Muscle of back (tissue), 11 donors: Measurements from ENCODE around the gene PCSK5. TPM values are rescaled to one million over a fixed set of nuclear protein-coding genes. Genes with fewer than 3 reads are reported as not detected.
"Not testable (repeated sequence)": the region's sequence is repeated elsewhere in the genome, so short reads cannot be mapped to it uniquely, and the experiment has no call there.

ENCODE experiments used
- DNase-seq, 3 donors: peaks; one replicate each; pipeline versions ENCODE4 v3.0.0 to v3.0.0-alpha.2; 2013
- polyA plus RNA-seq, 10 donors: library from polyadenylated mRNA; unstranded; fragments of 120-200 nt; gene quantifications; one replicate each; pipeline ENCODE4 v1.2.1, GENCODE V29; 2013; ENCODE audit not compliant: insufficient read length in 10 of 10

Gene PCSK5
- polyA plus RNA-seq, 10 donors, result 13.7 to 24.6 (median 17.6) TPM

GRCh38 chr9:75962013-75962661 lies 71.7 kb downstream of the PCSK5 start:
- peak; percentile 41 to 67 (median 43) for DNase-seq

DNA sequence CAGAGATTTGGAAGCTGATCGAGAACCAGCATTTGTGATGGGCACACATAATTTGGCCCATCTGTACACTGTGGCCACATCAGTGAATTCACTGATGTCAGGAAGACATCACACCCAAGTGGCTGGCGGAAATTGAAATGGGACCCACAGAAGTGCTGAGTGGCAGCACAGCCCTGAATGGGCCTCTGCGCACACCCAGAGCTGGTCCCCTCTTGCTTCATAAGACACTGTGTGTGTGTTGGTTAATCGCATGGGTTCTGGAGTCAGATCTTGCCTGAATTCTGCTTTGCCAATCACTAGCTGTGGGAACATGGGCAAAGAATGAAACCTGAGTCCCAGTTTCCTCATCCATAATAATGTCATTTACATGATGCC lies 72.2 kb downstream of the PCSK5 start:
- DNase-seq, result no peak

DNA sequence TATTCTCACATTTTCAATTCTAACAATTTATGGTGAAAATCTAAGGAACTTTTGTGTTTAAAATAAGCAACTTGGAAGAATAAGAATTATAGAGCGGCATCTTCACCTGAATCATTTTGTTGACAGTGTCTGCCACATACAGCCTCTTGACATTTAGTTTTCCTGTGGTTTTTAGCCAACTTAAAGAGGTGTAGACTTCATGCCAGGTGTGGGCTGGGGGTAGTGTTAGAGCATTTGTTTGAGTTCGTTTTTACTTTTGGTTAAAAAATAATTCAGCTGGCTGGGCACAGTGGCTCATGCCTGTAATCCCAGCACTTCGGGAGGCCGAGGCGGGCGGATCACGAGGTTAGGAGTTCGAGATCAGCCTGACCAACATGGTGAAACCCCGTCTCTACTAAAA lies 72.8 kb downstream of the PCSK5 start:
- not testable (repeated sequence) for DNase-seq

DNA sequence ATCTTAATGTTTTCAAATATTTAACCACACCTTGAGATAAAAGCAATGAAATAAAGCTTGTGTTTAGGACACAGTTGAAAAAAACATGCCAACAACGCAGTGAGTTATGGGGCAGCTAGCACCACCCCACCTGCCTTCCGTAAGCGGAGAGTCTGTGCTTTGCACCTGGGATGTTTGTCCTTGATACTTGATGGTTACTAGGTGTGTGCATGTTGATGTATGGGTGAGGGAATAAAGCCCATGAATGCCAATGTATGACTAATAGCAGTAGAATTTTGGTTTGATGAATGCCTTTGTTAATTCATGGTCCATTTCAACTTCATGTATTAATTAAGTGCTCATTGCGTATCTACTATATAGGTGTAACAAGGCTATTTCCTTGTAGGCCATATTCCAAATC lies 74.0 kb downstream of the PCSK5 start:
- no peak for DNase-seq

GRCh38 chr9:75965231-75965630 lies 74.8 kb downstream of the PCSK5 start:
- no peak for DNase-seq

- no peak for DNase-seq
These were observed 77.1 kb downstream of the PCSK5 start for GRCh38 chr9:75967556-75967955.

GRCh38 chr9:75974016-75974766 lies 83.7 kb downstream of the PCSK5 start:
- DNase-seq, result peak in 1 of 3 donors; percentile 27

DNA sequence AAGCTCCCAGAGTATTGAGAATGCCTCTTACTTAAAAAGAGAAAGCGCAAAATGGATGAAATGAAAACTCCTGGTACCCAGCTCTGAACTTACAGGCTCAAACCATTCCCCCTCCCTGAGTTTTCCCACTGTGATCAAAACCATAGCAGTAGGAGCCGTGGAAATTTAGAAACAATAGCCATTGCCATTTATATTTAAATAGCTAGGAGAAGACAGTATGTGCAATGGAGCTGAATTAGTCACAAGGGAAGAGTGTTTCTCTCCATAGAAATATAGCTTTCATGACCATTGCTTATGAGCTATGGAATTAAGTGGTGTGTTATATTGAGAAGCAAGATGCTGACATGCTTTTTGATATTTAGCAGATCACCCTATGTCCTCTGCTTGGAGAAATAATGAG lies 84.6 kb downstream of the PCSK5 start:
- no peak for DNase-seq

DNA sequence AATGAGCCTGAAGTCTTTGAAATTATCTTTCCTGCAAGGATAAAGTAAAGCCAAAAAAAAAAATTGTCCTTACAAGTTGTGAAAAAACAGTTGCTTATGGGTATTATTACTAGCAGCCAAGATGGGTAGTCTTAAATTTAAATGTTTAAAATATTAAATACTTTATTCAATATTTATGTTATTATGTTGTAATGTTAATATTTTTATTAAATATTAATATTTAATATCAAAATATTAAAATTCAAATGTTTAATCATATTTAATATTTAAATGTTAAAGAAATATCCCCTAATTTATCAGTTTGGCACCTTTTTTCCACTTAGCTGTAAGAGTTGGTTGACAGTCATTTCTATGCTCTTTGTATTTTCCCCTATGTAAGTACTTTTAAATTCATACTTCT lies 86.1 kb downstream of the PCSK5 start:
- DNase-seq, result no peak

- no peak for DNase-seq
These were observed 88.9 kb downstream of the PCSK5 start for GRCh38 chr9:75979362-75979761.

GRCh38 chr9:75983319-75984045 lies 93.0 kb downstream of the PCSK5 start:
- peak in 2 of 3 donors; percentile 30 to 63 for DNase-seq

DNA sequence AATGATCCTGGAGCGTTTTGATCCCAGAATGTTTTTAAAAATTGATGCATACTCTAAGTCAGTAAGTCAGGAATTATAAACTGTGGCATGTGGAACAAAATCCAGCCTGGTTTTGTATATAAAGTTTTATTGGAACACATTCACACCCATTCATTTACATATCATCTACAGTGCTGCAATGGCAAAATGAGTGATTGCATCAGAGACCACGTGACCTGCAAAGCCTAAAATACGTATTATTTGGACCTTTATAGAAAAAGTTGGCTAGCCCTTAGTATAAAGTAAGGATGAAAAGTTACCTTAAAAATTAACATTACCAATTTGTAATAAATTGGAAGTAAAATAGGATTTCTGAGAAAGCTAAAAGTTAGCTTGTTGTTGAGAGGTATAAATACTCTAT lies 95.0 kb downstream of the PCSK5 start:
- no peak for DNase-seq

DNA sequence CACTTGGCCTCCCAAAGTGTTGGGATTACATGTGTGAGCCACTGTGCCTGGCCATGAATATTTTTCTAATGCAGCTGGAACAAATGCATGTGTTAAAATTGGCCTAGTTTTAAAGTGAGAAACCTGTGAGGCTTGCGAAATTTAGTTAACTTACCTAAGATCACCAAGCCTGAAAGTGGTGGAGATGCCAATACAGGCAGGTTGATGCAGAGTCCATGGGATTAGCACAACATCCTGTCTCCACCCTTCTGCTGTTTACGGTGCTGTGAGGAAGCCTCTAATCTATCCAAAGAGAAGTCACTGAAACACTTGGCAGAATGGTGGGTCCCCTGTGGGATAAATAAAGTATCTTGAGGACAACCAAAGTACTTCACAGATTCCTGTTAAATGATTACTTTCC lies 98.2 kb downstream of the PCSK5 start:
- no peak for DNase-seq

DNA sequence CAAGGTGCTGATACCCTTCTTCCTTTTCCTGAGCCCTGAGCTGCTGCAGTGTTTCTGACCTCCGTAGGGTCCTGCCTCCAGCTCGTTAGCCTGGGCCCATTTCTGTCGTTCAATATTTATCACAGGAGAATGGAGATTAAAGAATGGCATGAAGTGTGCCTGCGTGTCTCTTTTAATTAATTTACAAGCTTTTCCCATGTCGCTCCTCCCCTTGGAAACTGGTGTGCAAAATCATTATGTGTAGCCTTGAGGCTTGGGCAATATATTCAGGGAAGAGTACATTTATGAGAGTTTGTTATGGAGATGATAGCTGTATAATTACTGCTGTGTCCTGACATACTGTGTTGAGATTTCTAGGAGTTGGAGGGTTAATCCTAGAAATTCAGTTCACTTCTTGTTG lies 99.7 kb downstream of the PCSK5 start:
- no peak for DNase-seq

DNA sequence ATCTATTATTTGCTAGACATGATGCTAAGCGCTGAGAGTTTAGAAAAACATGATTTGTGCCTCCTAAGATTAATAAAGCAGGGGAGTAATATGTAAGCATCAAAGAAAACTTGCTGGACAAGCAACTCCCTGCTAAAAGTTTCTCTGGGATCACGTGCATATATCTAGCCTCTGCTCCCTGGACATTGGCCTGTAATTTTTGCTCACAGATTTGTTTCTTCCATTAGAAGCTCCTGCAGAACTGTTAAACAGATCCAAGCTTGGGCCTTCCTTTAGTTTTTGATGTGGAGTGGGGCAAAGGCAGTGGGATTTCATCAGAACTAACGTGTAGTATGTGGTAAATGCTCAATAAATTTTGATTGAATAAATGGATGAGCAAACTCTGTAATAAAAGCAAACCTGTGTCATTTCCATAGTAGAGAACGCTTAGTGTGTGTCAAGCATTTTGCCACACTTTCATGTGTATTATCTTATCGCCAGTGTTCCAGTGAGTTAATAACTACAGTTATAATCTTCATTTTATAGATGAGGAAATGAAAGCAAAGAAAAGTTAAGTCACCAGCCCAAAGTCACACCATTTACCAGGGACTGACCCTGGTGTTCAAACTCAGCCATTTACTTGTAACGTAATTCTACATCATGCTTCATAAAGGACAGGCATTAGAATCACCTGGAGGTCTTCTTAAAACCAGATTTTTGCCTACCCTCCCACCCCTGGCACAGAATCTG lies 100.3 kb downstream of the PCSK5 start:
- DNase-seq, result no peak

DNA sequence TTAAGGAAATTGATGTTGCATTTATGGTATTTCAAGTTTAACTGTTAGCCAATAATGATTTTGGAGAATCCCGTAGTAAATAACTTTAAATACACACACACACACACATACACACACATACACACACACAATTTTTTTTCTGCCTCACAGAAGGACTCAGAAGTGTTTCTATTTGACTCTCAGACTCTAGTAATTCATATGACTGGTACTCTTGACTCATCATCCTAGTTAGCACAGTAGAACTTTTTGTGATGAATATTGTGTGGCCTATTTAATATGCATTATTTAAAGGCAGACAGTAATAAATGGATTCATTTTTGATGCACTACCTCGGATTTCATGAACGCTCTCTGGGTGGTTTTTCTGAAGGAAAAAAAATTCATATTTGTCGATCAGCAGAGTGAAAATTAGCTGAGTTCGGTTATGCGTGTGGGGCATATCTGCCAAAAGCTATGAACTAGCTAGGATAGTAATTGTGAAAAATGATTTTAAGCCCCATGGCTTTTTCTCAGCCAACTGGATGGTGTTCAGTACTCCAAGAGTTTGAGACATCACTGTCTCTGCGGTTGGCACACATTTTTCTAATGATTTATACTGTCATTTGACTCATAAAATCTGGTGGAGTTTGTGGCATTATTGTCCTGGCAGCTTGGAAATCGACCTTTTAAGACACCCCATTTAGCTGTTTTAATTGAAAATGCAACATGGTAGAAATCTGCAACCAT lies 102.2 kb downstream of the PCSK5 start:
- no peak for DNase-seq

- DNase-seq, result peak in 1 of 3 donors; percentile 42
These were observed 103.0 kb downstream of the PCSK5 start for GRCh38 chr9:75993434-75993833.

DNA sequence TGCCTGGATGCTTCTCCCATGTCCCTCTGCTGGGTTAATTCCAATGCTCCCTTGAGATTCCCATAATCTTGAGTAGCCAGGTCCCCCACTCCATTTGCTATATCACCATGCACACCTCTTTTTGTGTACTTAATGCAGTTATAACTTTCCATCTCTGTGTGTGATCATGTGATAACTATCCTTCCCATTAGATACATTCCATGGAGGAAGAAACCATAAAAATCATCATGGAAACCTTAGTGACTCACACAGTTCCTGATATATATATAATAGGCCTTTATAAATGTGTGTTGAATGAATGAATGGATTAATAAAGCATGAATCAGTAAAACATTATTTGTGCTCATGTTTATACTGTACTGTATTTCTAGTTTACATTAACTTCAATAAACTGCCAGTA lies 104.6 kb downstream of the PCSK5 start:
- no peak for DNase-seq

GRCh38 chr9:75996726-75997125 lies 106.3 kb downstream of the PCSK5 start:
- no peak for DNase-seq

DNA sequence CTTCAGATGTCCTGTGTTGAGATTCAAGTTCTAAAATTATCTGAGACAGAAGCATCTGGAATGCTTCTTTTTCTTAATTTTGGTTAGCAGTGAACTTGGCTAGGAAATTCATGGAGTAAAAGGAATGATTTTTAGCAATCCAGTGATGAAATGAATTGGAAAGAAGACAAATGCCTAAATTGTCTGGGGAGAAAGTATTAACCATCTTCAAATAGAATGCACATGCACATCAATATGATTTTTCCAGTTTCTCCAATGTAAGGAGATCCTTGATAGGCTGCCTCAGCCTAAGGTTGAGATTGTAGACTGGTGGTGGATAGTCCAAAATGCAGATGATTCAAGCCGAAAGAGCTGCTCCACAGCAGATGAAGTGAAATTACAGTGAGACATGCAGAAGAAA lies 106.7 kb downstream of the PCSK5 start:
- peak; percentile 21 to 82 (median 68) for DNase-seq

GRCh38 chr9:75998096-75998780 lies 107.8 kb downstream of the PCSK5 start:
- no peak for DNase-seq
